ENCODE results near the gene ABCA7.
A peak's percentile ranks its signal among the peaks of the same experiment; 100 is the strongest.

Gene ABCA7

GRCh38 chr19:1072371-1073015 lies 32.6 kb downstream of the ABCA7 start:
- no peak for DNase-seq (ENCODE audit: low spot score)

DNA sequence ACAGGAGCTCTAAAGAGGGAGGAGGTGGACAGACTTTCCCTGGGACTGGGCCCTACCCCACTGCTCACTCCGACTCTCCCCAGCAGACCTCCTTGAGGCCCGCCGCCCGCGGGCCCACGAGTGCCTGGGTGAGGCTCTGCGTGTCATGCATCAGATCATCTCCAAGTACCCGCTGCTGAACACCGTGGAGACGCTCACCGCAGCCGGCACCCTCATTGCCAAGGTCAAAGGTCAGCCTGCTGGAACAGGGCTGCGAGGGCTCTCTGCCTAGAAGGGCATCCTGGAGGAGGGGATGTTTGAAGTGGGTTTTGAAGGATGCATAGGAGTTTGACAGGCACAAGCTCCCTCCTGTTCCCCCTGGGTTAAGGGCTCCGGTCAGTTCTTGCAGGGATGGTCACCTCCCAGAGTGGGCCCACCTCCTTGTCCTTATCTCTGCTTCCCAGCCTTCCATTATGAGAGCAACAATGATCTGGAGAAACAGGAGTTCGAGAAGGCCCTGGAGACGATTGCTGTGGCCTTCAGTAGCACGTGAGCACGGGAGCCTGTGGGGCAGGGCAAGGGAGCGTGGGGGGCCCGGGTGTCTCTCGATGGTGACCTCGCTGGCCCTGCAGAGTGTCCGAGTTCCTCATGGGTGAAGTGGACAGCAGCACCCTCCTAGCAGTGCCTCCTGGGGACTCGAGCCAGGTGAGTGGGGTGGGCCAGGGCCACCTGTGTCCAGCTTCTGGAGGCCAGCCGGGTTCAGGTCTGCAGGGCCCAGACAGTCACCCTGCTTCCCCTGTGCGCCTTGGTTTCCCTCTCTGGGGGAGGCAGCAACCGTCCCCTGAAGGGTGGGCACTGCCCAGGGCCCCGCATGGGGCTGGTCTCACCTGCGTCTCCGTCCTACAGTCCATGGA lies 33.4 kb downstream of the ABCA7 start:
- no peak for DNase-seq (ENCODE audit: low spot score)

DNA sequence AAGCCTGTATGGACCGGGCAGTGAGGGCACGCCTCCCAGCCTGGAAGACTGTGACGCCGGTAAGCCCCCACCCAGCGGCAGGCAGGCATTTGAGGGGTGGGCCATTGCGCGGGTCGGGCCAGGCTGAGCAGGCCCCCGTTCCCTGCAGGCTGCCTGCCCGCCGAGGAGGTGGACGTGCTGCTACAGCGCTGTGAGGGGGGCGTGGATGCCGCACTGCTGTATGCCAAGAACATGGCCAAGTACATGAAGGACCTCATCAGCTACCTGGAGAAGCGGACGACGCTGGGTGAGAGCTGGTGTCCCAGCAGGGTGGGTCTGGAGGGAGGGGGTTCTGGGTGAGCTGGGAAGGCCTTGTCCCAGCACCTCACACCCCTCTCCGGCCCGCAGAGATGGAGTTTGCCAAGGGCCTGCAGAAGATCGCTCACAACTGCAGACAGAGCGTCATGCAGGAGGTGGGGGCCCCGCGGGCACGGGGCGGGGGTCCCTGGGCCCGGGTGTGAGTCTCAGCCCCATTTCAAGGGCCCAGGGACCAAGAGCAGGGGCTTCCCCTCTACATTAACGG lies 34.1 kb downstream of the ABCA7 start:
- DNase-seq (ENCODE audit: low spot score), result no peak

DNA sequence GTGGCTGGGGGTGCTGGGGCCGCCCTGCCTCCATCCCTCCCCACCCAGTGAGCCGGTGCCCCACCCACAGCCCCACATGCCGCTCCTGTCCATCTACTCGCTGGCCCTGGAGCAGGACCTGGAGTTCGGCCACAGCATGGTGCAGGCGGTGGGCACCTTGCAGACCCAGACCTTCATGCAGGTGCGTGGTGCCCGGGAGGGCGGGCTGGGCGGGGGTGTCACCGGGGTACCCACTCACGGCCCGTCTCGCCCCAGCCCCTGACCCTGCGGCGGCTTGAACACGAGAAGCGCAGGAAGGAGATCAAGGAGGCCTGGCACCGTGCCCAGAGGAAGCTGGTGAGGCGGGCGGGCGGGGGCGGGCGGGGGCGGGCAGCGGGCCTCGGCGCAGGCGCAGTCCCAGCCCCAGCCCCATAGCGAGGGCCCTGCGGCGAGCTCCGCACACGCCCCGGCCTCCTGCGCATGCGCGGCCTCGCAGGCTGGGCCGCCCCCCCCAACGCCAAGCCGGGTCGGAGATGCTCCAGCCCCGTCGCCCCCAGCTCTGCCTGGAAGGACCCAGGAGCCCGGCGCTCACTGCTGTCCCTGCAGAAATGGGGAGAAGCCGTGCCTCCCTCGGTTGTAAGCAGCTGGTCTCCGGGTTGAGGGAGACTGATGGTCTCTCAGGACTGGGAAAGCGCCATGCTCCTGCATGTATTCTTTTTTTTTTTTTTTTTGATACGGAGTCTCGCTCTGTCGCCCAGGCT lies 34.8 kb downstream of the ABCA7 start:
- peak; percentile 94 for DNase-seq (ENCODE audit: low spot score)

- DNase-seq (ENCODE audit: low spot score), result no peak
Observed at GRCh38 chr19:1076046-1076386, 36.1 kb downstream of the ABCA7 start.

DNA sequence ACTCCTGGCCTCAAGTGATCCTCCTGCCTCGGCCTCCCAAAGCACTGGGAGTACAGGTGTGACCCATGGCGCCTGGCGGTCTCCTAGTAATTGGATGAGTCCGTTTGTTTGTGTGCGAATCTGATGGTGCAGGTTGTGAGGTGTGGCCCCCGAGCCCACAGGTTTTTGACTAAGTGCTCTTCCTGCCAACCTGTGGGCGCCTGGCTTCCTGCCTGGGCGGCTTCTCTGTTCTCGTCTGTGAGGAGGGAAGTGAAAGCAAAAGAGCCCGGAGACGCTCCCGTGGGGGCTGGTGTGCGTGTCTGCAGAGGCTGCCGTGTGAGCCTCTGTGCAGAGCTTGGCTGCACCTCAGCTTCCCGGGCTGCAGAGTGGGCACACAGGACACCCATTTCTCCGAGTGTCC lies 37.0 kb downstream of the ABCA7 start:
- peak; percentile 96 for DNase-seq (ENCODE audit: low spot score)

DNA sequence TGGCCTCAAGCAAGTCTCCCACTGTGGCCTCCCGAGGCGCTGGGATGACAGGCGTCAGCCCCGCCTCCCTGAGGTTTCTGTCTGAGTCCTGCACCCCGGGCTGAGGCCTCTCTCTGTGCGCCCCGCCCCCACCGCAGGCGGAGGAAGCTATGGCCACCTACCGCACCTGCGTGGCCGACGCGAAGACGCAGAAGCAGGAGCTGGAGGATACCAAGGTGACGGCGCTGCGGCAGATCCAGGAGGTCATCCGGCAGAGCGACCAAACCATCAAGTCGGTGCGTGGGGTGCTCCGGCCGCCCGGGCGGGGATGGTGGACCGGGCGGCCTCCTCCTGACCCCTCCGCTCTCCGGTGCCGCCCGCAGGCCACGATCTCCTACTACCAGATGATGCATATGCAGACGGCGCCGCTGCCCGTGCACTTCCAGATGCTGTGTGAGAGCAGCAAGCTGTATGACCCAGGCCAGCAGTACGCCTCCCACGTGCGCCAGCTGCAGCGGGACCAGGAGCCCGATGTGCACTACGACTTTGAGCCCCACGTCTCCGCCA lies 39.7 kb downstream of the ABCA7 start:
- peak; percentile 68 for DNase-seq (ENCODE audit: low spot score)

DNA sequence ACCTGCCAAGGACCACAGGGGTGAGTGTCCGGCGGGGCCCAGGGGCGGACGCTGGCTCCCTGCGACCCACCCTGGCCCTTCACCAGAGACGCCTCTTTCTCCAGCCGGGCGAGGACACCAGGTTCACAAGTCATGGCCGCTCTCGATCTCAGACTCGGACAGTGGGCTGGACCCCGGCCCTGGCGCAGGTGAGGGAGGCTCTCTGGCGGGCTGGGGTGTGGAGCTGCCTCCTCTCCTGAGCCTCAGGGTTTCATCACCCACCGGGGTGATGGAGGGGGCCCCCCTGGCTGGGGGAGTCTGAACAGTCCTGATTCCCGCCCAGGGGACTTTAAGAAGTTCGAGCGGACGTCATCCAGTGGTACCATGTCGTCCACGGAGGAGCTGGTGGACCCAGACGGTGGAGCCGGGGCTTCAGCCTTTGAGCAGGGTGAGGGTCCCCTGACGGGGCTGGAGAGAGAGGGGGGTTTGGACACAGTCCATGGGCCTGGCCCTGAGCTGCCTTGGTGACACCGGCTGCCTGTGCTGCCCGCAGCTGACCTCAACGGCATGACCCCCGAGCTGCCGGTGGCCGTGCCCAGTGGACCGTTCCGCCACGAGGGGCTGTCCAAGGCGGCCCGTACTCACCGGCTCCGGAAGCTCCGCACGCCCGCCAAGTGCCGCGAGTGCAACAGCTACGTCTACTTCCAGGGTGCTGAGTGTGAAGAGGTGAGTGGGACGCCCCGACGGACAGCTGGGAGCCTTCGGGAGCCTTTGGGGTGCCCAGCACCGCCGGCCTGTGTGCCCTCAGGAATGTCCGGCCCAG lies 40.7 kb downstream of the ABCA7 start:
- DNase-seq (ENCODE audit: low spot score), result no peak

GRCh38 chr19:1081301-1082164 lies 41.6 kb downstream of the ABCA7 start:
- DNase-seq (ENCODE audit: low spot score), result no peak

DNA sequence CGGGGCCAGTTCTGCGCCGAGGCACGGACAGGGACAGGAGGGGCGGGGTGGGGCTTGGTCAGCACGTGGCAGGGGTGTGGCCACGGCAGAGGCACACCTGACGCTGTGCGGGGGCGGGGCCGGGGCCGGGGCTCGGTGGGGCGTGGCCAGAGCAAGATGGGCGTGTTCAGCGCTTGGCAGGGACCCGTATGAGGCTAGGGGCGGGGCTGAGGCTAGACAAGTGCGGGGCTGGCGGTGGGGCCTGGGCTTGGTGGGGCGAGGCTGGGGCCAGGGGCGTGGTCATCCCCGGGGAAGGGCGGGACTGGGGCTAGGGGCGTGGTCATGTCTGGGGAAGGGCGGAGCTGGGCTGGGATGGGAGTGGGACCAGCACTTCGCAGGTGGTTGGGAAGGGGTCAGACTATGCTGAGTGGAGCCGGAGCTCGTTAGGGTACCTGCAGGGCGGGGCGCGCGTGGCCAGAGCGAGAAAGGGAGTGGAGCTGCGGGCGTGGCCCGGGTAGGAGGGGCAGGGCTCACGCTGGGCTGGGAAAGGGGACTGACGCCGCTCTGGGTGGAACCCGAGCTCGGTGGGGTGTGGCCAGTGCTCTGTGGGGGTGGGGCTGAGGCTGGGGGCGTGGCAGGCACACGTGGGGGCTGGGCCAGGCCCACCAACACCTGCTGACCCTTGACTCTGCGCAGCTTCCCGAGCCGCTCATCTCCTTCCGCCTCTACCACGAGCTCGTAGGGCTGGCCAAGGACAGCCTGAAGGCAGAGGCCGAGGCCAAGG lies 42.4 kb downstream of the ABCA7 start:
- peak; percentile 81 for DNase-seq (ENCODE audit: low spot score)

DNA sequence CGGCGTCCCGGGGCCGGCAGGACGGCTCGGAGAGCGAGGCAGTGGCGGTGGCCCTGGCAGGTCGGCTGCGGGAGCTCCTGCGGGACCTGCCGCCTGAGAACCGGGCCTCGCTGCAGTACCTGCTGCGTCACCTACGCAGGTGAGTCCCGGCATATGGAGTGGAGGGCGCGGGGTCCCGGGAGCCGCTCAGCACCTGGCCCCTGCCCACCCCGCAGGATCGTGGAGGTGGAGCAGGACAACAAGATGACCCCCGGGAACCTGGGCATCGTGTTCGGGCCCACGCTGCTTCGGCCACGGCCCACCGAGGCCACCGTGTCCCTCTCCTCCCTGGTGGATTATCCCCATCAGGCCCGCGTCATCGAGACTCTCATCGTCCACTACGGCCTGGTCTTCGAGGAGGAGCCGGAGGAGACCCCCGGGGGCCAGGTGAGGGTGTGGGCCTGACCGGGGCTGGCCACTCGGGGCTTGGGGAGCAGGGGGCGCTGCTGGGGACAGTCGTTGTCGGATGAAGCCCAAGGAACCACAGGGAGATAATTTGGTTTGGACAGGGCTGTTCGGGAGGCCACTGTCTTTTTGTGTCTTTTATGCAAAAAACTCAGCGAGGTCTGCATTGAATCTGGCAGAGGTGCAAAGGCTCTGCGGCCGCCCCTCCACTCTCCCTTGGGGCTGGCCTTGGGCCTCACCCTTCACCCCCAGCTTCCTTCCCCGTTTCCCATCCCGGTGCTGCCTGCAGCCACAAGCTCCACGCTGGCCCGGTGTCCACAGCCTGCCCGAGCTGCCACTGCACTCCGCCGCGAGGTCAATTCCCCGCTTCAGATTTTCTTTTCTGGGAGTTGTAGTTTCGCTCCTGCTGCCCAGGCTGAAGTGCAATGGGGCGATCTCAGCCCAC lies 43.3 kb downstream of the ABCA7 start:
- no peak for DNase-seq (ENCODE audit: low spot score)

DNA sequence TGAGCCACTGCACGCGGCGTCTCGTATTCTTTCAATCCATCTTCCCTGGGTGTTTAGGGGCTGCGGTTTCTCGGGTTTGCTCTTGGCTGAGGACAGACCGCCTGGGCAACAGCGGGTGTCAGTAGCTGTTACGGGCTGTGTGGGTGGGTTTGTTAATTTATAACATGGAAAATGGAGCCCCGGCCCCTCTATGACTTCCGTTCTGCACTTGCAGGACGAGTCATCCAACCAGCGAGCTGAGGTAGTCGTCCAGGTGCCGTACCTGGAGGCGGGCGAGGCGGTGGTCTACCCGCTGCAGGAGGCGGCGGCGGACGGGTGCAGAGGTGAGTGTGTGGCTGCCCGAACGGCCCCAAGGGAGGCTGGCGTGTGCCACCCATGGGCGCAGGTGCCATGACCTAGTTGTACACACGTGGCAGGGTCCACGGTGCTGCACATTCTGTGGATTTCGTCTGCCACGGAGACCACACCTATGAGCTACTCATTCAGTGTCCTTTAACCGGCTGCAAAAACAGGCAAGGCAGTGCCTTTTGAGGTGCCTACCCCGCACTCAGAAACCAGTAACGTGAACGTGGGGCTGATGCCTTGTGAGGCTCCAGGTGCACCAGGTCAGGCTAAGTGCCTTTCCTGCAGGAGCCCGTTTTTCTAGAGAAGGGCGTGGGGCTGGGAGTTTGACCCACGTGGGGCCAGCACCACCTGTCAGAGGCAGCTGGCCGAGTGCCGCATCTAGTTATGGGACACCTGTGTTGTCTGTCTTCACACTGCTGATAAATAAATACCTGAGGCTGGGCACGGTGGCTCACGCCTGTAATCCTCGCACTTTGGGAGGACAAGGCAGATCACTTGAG lies 44.3 kb downstream of the ABCA7 start:
- DNase-seq (ENCODE audit: low spot score), result no peak

DNA sequence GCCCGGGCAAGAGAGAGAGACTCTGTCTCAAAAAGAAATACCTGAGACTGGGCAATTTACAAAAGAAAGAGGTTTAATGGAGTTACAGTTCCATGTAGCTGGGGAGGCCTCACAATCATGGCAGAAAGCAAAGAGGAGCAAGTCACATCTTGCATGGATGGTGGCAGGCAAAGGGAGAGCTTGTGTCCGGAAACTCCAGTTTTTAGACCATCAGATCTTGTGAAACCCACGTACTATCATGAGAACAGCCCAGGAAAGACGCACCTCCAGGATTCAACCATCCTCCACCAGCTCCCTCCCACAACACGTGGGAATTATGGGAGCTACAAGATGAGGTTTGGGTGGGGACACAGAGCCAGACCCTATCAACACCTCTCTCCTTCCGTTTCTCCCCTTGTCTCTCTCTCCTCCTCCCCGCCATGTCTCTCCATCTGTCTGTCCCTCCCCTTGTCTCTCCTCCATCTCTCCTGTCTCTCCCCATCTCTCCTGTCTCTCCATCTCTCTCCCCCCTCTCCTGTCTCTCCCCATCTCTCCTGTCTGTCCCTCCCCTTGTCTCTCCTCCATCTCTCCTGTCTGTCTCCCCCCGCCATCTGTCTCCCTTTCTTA lies 45.2 kb downstream of the ABCA7 start:
- no peak for DNase-seq (ENCODE audit: low spot score)

- DNase-seq (ENCODE audit: low spot score), result no peak
Observed at GRCh38 chr19:1085676-1086442, 46.0 kb downstream of the ABCA7 start.

DNA sequence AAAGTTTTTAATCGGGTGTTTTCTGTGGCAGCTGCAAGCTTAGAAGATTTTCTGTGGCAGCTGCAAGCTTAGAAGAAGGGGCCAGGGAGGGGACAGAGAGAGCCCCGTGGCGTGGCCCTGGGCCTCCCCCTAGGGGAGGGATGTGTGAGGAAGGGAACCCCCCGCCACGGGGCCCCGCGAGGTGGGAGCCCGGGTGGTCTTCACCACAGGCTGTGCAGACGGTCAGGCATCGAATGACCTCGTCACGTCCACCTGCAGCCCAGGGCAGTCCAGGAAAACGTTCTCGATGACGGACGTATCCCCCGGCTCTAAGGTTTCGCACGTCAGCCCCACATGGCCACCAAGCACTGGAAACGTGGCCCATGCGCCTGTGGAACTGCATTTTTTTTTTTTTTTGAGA lies 46.7 kb downstream of the ABCA7 start:
- no peak for DNase-seq (ENCODE audit: low spot score)

GRCh38 chr19:1087813-1088415 lies 48.0 kb downstream of the ABCA7 start:
- DNase-seq (ENCODE audit: low spot score), result peak; percentile 50
